ENCODE results near the gene GRAMD4.
"Not testable (repeated sequence)": the region's sequence is repeated elsewhere in the genome, so short reads cannot be mapped to it uniquely, and the experiment has no call there.

The GRAMD4 gene

DNA sequence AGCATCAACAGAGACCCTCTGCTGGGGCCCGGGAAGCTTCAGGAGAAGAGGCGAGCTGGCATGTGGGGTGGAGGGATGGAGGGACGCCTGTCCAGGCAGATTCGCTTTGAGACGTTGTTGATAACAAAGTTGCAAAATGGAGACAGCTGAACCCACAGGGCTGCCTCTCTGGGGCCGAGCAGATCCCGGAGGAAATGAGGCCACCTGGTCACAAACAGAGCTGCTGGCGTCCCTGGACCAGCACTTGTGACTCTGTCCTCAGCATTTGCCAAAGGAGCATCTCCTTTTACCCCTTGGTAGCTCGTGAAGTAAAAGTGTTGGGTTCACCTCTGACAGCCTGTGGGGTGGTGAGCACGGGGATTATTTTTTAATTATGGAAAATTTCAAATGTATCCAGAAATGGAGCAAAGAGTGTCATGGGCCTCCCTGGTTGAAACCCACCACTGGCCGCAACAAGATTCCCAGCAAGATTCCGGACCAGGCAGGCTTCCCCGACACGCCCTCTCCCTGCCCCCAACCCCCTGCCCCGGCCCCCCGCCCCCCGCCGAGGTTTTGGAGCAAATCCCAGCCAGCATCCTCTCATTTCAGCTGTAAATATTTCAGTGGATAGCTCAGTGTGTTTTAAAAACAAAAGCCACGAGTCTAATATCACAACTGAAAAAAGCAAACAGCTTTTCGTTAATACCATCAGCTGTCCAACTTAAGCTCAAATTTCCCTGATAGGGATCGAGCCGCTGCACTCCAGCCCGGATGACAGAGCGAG is 20.3 kb downstream of the GRAMD4 start:
- DNase-seq, result no peak

DNA sequence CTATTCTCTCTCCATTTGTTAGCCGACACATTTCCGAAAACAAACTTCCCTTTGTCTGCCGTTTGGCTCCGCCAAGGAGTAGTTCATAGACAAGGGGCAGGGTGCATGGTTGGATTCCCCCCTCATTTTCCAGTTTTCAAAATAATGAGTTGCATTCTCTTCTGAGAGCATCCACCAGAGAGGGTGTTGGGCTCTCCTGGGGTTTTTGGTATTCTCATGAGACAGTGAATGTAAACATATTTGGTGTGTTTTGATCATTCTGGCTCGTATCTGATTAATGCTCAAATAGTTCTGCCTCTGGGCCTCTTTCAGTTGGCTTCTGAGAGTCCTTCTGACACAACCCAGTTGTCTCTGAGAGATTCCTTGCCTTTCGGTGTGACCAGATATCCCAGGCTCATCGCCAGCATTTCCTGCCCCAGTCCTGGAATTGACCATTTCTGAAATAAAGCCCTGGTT is 21.7 kb downstream of the GRAMD4 start:
- DNase-seq, result no peak

DNA sequence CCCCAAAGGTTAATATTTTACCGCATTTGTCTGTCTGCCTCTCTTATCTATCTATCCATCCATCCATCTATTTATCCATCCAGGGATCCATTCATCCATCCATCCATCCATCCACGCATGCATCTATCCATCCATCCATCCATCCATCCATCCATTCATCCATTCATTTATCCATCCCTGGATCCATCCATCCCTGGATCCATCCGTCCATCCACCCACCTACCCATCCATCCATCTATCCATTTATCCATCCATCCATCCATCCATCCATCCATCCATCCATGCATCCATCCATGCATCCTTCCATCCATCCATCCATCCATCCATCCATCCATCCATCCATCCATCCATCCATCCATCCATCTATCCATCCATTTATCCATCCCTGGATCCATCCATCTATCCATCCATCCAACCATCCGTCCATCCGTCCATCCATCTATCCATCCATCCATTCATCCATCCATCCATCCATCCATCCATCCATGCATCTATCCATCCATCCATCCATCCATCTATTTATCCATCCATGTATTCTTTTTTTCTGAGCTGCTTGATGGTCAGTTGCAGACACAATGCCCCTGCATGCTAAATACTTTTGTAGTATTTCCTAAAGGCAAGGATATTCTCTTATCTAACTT is 22.8 kb downstream of the GRAMD4 start:
- DNase-seq, result not testable (repeated sequence)

DNA sequence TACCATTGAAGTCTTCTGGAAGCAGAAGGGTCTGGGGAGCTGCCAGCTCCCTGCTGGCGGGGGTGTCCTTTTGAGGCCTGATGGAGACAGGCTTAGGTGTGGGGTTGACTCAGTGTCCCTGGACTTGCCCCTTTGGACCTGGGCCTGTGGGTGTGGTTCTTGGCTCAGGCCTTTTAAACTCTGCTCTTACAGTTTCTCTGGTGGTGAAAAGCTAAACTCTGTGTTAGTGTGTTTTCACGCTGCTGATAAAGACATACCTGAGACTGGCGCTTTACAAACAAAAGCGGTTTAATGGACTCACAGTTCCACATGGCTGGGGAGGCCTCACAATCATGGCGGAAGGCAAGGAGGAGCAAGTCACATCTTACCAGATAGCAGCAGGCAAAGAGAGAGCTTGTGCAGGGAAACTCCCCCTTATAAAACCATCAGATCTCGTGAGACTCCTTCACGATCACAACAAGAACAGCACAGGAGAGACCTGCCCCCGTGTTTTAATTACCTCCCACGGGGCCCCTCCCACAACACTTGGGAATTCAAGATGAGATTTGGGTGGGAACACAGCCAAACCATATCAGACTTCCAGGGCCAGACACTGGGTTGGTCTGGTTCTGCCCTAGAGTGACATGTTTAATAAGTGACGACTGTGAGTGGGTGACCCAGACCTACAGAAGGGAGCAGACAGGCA is 26.5 kb downstream of the GRAMD4 start:
- DNase-seq, result no peak

DNA sequence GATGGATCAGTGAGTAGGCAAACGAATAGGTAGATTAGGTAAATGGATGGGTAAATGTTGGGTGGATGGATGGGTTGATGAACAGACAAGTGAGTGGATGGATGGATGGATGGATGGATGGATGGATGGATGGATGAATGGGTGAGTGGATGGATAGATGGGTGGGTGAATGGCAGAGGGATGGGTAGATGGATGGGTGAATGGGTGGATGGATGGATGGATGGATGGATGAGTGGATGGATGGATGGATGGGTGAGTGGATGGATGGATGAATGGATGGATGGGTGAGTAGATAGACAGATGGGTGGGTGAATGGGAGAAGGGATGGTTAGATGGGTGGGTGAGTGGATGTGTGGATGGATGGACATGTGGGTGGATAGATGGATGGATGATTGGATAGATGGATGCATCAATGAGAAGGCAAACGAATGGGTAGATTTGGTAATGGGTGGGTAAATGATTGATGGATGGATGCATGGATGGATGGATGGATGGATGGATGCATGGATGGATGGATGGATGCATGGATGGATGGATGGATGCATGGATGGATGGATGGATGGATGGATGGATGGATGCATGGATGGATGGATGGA is 28.1 kb downstream of the GRAMD4 start:
- DNase-seq, result not testable (repeated sequence)

DNA sequence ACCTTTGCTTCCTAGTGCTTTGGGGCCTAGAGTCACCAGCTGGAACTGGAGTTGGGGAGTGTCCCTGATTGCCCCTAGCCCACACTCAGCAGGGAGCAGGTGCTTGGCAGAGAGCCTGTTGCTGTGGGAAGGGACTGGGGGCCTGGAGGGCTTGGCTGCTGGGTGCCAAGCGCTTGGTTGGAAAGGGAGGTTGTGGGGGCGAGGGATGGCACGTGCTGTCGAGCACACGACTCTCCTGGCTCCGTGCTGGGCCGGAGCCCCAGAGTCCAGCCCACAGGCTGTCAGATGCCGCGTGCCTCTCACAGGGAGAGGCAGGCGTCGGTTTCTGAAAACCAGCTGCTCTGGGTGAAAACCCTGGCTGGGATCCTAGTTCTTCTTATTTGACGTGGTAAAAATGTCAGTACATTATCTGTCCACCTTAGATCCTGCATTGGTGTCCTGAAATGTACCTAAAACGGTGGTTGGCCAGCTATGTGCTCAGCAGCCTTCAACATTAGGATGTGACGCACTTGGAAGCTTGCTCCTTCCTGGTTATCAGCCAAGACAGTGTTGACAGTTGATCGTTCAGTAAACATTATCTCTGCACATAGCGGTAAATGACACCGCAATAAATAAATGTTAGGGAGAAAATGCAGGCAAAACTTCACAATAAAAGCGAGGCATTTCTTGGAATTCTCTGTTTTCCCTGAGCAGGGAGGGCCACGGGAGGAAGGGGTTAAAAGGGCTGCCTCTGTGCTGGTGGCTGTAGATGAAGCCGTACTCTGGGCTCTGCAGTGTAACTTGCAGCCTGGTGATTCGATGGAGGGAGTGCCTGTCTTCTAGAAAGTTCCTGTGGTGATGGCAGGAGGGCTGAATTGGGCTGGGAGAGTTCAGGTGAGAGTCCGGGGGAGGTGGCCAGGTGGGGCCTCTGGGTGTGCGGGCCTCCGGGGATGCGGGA is 29.2 kb downstream of the GRAMD4 start:
- no peak for DNase-seq

DNA sequence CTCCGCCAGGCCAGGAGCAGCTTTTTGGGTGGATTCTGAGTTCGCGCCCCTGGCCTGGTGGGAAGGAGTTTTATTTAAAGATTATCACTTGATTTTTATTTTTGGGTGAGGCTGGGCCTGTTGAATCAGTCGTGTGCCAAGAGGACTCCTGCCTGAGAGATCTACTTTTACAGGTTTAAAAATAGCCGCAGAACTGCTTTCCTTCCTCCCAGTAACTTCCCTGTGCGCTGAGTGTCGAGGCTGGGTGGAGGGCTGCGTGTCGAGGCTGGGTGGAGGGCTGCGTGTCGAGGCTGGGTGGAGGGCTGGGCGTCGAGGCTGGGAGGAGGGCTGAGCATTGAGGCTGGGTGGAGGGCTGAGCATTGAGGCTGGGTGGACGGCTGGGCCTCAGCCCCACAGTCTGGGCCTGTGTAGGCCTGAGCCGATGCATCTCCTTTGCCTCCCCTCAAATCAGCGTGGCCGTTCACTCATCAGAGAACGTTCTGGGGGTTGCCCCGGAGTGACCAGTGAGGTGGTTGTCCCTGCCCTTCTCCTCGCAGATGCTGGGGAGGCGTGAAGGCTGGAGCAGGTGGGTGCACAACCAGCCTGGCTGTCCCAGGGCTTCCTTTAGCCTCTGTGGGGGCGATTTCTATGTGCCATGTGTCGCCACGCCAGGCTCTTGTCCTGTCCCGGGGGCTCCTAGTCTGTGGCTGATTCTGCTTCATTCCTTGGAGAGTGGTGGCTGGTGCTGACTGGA is 30.1 kb downstream of the GRAMD4 start:
- no peak for DNase-seq

DNA sequence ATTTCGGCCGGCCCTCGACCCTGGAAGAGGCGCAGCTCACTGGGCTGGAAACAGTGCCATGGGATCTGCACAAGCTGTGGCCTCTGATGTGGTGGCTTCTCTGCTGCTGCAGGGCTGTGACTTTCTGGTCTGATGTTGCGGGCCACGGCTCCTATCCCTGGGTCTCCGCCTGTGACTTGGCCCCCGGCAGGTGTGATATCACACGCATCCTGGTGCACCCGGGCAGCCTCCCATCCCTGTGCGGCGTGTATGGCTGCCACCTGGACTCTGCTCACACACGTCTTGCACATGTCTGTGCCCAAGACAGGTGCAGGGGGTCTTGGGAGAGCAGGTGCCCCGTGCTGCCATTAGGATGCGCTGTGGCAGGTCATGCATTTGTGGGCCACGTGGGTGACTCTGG is 31.1 kb downstream of the GRAMD4 start:
- DNase-seq, result no peak

DNA sequence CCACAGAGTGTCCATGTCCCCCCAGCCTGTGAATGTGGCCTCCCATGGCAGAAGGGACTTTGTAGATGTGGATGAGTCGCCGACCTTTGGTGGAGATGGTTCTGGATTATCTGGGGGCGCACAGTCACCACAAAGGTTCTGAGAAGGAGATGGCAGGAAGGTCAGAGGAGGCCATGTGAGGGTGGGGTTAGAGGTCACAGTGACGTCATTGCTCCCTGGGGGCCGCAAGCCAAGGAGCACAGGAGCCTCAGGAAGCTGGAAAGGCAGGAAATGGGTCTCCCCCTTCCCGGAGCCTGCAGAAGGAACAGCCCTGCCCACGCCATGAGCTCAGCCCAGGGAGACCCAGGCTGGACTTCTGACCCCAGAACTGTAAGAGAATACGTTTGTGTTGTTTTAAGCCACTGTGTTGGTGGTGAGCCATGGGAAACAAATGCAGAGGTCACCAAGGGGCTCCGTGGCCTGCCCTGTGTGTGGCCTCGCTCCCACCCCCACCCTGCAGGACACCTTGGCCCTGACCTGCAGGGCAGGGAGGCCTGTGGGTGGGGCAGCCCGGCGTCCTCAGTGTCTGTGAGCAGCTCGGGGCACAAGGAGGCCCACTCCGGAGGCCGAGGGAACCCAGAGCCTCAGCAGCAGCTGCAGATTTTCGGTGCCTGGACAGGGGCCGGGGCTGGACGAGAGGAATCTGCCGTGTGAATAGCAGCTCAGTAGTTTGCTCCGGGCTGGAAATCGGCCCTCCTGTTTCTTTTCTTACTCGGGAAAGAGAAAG is 32.1 kb downstream of the GRAMD4 start:
- peak in 1 of 2 experiments; percentile 35 for DNase-seq

DNA sequence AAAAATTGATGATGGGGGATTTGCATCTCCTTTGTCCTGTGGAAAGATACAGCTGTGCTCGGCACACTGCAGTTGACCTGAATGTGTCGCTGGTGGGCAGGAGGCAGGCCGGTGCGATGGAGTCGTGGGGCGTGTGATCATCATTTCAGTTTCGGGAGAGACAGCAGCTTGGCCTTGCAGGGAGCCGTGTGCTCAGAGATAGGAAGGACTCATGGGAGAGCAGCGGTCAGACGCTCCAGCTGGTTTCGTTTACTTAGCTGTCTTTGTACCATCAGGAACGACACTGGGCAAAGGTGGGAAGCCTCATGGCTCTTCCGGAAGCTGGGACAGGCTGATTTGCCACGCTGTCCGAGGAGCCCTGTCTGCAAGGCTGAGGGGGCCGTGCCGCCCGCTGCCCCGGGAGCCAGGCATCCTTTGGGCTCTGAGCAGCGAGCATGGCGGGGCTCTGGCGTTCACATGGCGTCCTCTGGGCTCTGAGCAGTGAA is 32.7 kb downstream of the GRAMD4 start:
- no peak for DNase-seq

DNA sequence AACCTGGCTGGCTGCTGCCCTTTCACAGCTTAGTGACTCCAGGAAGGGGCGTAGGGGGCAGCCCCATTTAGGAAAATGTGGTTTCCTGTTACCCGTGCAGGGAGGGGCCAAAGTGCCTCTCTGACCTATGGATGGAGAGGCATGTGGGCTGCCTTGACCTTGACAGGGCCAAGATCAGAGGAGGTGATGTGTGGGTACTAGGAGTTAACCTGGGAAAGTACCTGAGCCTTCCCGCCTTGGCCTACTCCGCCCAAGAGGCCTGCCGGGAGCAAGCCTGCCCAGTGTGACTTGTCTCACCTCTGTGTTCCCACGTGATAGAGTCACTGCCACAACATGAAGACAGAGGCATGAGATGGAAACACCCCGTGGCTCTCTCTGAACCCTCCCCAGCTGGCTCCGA is 33.4 kb downstream of the GRAMD4 start:
- DNase-seq, result peak; percentile 44 to 56

DNA sequence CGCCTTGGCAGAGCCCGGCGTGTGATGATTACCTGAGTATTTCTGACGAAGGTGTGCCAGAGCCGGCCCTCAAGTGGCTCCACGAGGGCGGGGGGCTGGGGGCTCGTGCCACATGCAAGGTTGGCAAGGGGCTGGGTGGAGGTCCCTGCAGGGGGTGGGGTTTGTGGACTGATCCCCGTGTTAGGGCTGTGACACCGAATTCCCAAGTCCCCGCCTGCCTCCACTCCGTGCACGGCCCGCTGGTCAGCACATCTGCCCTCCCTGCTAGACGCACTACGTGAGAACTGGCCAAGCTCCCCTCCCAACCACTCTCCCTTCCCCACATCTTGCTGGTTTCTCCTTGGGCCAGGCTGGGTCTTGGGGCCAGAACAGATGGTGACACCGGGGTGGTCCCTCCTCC is 34.2 kb downstream of the GRAMD4 start:
- DNase-seq, result no peak

DNA sequence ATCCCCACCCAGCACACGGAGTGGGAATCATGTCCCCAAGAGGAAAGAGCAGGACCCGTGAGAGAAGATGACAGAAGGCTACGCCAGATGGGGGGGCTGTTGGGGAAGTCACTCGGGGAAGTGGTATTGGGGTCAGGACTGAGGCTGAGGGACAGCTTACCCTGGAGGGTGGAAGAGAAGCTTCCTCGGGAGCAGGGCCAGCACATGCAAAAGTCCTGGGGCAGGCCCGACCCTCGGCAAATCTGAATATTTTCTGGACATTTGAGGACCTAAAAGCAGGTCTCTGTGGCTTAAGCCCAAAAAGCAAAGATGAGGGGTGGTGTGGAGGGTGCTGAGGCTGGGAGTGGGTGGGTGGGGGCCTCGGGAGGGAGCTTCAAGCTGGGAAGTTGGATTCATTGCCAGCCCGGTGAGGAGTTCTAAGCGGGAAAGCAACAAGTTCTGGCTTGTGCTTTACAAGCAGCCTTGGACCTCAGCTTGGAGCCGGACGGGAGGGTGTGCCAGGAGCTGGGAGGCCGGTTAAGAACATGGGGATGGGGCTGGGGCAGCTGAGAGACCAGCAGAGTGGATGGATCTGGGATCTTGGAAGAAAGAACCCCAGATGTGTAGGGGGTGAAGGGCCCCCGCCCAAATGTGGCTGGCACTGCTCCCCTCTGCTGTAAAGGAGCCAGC is 34.9 kb downstream of the GRAMD4 start:
- DNase-seq, result no peak

DNA sequence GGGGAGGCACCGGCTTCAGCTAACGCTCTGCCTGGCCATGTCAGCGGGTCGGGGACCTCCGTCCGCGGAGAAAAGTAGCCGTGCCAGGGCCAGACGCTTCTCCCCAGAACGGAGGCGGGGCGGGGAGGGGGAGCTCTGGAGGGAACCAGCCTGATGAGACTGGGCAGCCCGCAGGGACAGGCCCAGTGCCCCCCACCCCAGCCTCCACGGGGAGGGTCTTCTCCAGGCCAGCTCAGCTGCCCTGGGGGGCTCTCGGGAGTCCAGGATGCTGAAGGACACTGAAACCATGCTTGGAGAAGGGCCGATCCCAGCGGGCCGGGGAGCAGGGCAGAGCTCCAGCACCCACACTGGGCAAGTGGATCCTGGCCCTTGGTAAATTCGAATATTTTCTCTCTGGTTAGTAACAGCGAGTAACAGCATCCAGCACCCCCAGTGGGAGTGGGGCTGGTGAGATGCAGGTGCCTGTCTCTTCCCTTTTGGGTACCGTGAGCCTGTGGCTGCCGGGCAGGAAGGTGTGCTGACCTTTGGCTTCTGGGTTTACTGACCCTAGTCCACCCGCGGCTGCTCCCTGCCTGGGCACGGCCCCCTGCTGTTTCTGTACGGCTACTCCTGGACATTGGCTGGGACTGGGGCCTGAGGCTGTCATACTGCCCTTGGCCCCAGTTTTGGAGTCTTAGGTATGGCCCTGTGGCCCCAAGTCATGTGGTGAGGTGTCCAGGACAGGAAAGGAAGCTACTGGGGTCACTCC is 35.8 kb downstream of the GRAMD4 start:
- no peak for DNase-seq

DNA sequence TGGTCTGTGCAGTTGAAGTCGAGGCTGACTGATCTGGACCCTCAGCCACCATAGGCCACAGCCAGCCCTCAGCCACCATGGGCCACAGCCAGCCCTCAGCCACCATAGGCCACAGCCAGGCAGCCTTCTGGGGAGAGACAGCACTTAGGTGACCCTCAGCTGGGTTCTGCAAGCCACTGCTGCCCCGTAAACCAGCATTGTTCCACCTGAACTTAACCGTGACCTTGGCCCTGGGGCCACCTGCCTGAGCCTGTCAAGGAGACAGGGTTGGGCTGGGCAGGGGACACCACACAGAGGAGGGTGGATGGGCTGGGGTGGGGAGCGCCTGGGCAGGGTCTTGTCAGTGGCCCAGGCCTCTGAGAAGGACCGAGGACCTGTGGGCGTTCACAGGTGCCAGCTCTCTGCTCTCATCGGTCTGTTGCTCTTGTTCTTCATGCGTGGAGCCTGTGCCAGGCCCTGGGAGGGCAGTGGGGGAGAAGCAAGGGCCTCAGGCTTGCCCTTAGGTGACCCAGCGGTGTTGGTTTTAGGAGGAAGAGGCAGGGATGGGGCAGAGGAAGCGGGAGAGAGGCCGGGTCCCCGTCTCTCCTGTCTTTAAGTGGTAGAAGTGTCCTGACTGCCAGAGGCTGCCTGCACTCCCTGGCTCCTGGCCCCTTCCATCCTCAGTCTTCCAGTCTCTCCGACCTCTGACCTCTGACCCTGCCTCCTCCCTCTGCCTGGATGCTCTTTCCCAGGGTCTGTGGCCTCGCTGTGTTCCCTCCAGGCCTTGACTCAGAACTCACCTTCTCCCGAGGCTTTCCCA is 36.9 kb downstream of the GRAMD4 start:
- no peak for DNase-seq

DNA sequence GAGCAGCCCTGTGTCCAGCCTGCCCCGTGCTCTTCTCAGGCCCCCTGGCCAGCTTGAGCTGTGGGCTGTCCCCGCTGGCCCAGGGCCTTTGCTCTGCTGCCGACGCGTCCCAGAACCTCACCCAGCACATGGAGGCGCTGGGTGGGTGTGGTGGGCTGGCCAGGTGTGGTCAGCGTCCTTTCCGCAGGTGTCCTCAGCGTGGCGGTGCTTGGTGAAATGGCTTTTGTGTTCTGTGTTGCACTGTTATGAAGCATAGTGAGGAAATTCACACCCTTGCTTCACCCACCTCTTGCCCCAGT is 37.4 kb downstream of the GRAMD4 start:
- no peak for DNase-seq

DNA sequence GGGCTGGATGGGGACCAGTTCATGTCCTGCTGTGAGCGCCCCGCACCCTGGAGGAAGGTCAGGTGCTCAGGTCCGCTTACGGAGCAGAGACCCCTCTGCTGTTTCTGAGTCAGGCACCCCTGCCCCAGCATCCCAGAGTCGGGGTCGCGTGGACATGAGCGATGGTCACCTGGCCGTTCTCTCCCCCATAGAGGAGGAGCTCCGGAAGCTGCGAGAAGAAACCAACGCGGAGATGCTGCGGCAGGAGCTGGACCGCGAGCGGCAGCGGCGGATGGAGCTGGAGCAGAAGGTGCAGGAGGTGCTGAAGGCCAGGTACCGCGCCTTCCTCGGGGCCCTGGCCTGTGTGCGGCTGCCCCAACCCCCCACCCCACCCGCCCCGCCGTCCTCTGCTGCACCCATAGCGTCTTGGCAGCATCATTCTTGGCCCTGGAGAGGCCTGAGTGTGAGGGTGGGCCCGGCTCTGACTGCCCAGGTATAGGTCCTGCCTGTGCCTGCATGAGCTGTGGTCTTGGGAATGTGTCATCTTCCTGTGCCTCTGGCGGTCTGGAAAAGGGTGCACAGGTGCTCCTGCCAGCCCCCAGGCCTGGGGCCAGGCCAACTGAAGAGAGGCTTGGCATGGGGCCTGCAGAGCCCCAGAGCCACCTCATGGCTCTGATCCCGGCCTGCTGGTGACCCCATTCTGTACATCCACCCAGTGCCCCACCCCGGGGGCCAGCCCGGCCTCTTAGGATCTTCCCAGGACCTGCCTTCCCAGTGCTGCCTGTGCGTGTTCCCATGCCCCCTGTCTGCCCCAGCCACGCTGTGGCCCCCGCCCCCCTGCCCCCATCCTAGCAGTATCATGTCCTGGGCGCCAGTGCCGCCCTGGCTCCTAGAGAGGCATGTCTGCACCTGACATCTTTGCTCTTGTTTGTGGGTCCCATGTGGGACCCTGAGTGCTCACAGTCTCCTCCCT is 38.1 kb downstream of the GRAMD4 start:
- no peak for DNase-seq
